ENCODE measurements around the gene AMER3. TPM values are rescaled to one million over a fixed set of nuclear protein-coding genes. Genes with fewer than 3 reads are reported as not detected.

Gene AMER3
- total and polyA plus RNA-seq, 5 donors, result 0.02 TPM; not detected in 4

- ATAC-seq (no peak), DNase-seq (no peak)
- Histone ChIP-seq H3K4me3 (ENCODE audit: low read length) (no peak overlapping the region), H3K27me3 (ENCODE audit: control insufficient read depth, insufficient read depth) (no peaks in the 10 kb centered on the region), H3K4me1 (ENCODE audit: control insufficient read depth, insufficient read depth, low read length) (no peaks in the 10 kb centered on the region), H3K9me3 (ENCODE audit: control insufficient read depth, low read length) (no peaks in the 10 kb centered on the region), H3K27ac (ENCODE audit: low read length) (no peak overlapping the region)
- intact Hi-C loops (cut with DNase I), result no loop called here
- WGBS, result 82% methylated on average over 6 of the region's 6 CpGs
These were observed 10.1 kb downstream of the AMER3 start for GRCh38 chr2:130765464-130765863.

- no peak overlapping the region for H3K4me3 ChIP-seq (ENCODE audit: low read length)
- 91% methylated on average over 7 of the region's 7 CpGs for WGBS
- DNase-seq (no peak), ATAC-seq (no peak)
- H3K27ac ChIP-seq (ENCODE audit: low read length), result no peak overlapping the region
- H3K27me3 ChIP-seq (ENCODE audit: control insufficient read depth, insufficient read depth), result no peaks in the 10 kb centered on the region
- intact Hi-C loops (cut with DNase I), result no loop called here
- no peaks in the 10 kb centered on the region for H3K4me1 ChIP-seq (ENCODE audit: control insufficient read depth, insufficient read depth, low read length)
- no peaks in the 10 kb centered on the region for H3K9me3 ChIP-seq (ENCODE audit: control insufficient read depth, low read length)
These were observed 10.7 kb downstream of the AMER3 start for GRCh38 chr2:130766037-130766436.

GRCh38 chr2:130766711-130767407 is 11.5 kb downstream of the AMER3 start:
- Histone ChIP-seq H3K9me3 (ENCODE audit: control insufficient read depth, low read length) (no peaks in the 10 kb centered on the region), H3K27me3 (ENCODE audit: control insufficient read depth, insufficient read depth) (no peaks in the 10 kb centered on the region), H3K4me1 (ENCODE audit: control insufficient read depth, insufficient read depth, low read length) (no peaks in the 10 kb centered on the region), H3K4me3 (ENCODE audit: low read length) (no peak overlapping the region), H3K27ac (ENCODE audit: low read length) (no peak overlapping the region)
- DNase-seq (no peak), ATAC-seq (no peak)
- intact Hi-C loops (cut with DNase I), result no loop called here
- WGBS, result 75% methylated on average over 12 of the region's 12 CpGs

- DNase-seq, result no peak
- Histone ChIP-seq H3K4me3 (ENCODE audit: low read length) (no peak overlapping the region), H3K9me3 (ENCODE audit: control insufficient read depth, low read length) (no peaks in the 10 kb centered on the region), H3K27ac (ENCODE audit: low read length) (no peak overlapping the region), H3K27me3 (ENCODE audit: control insufficient read depth, insufficient read depth) (no peaks in the 10 kb centered on the region), H3K4me1 (ENCODE audit: control insufficient read depth, insufficient read depth, low read length) (no peaks in the 10 kb centered on the region)
- no peak for ATAC-seq
- WGBS, result 69% methylated on average over 7 of the region's 7 CpGs
- intact Hi-C loops (cut with DNase I), result no loop called here
These were observed 12.1 kb downstream of the AMER3 start for GRCh38 chr2:130767408-130767775.

- Histone ChIP-seq H3K4me1 (ENCODE audit: control insufficient read depth, insufficient read depth, low read length) (no peaks in the 10 kb centered on the region), H3K9me3 (ENCODE audit: control insufficient read depth, low read length) (no peaks in the 10 kb centered on the region), H3K4me3 (ENCODE audit: low read length) (no peak overlapping the region), H3K27ac (ENCODE audit: low read length) (no peak overlapping the region), H3K27me3 (ENCODE audit: control insufficient read depth, insufficient read depth) (no peaks in the 10 kb centered on the region)
- DNase-seq (no peak), ATAC-seq (no peak)
- 80% methylated on average over 17 of the region's 17 CpGs for WGBS
- intact Hi-C loops (cut with DNase I), result no loop called here
These were observed 13.0 kb downstream of the AMER3 start for GRCh38 chr2:130768191-130768855.

GRCh38 chr2:130769343-130769907 is 14.1 kb downstream of the AMER3 start:
- Histone ChIP-seq H3K27ac (ENCODE audit: low read length) (no peak overlapping the region), H3K4me3 (ENCODE audit: low read length) (no peak overlapping the region), H3K27me3 (ENCODE audit: control insufficient read depth, insufficient read depth) (no peaks in the 10 kb centered on the region), H3K9me3 (ENCODE audit: control insufficient read depth, low read length) (no peaks in the 10 kb centered on the region), H3K4me1 (ENCODE audit: control insufficient read depth, insufficient read depth, low read length) (no peaks in the 10 kb centered on the region)
- intact Hi-C loops (cut with DNase I), result no loop called here
- WGBS, result 61% methylated on average over 7 of the region's 7 CpGs
- no peak for DNase-seq
- ATAC-seq, result no peak

GRCh38 chr2:130776550-130776949 is 21.2 kb downstream of the AMER3 start:
- H3K4me3 ChIP-seq (ENCODE audit: low read length), result no peak overlapping the region
- peak; percentile 63 to 68 for ATAC-seq
- intact Hi-C loops (cut with DNase I), result no loop called here
- no peak overlapping the region for H3K27ac ChIP-seq (ENCODE audit: low read length)
- no peaks in the 10 kb centered on the region for H3K9me3 ChIP-seq (ENCODE audit: control insufficient read depth, low read length)
- WGBS, result 38% methylated on average over 4 of the region's 4 CpGs
- no peak for DNase-seq
- no peaks in the 10 kb centered on the region for H3K27me3 ChIP-seq (ENCODE audit: control insufficient read depth, insufficient read depth)
- H3K4me1 ChIP-seq (ENCODE audit: control insufficient read depth, insufficient read depth, low read length), result no peaks in the 10 kb centered on the region

- no peak for DNase-seq
These were observed 23.4 kb downstream of the AMER3 start for GRCh38 chr2:130778781-130779180.

GRCh38 chr2:130785466-130786055 is 30.2 kb downstream of the AMER3 start:
- no peak for DNase-seq
- Histone ChIP-seq H3K27ac (ENCODE audit: low read length) (no peak overlapping the region), H3K4me3 (ENCODE audit: low read length) (no peak overlapping the region), H3K4me1 (ENCODE audit: control insufficient read depth, insufficient read depth, low read length) (no peaks in the 10 kb centered on the region), H3K27me3 (ENCODE audit: control insufficient read depth, insufficient read depth) (no peaks in the 10 kb centered on the region), H3K9me3 (ENCODE audit: control insufficient read depth, low read length) (no peaks in the 10 kb centered on the region)
- 84% methylated on average over 12 of the region's 12 CpGs for WGBS
- intact Hi-C loops (cut with DNase I), result no loop called here
- no peak for ATAC-seq

More at GRCh38 chr2:130778781-130779180, 23.4 kb downstream of the AMER3 start:
- intact Hi-C loops (cut with DNase I), result no loop called here
- Histone ChIP-seq H3K9me3 (ENCODE audit: control insufficient read depth, low read length) (no peaks in the 10 kb centered on the region), H3K4me3 (ENCODE audit: low read length) (no peak overlapping the region), H3K27me3 (ENCODE audit: control insufficient read depth, insufficient read depth) (no peaks in the 10 kb centered on the region), H3K27ac (ENCODE audit: low read length) (no peak overlapping the region), H3K4me1 (ENCODE audit: control insufficient read depth, insufficient read depth, low read length) (no peaks in the 10 kb centered on the region)
- WGBS, result 91% methylated on average over 9 of the region's 9 CpGs
- ATAC-seq, result no peak

- H3K4me1 ChIP-seq (ENCODE audit: control insufficient read depth, insufficient read depth, low read length), result no peaks in the 10 kb centered on the region
- intact Hi-C loops (cut with DNase I), result no loop called here
- no peak overlapping the region for H3K27ac ChIP-seq (ENCODE audit: low read length)
- DNase-seq (no peak), ATAC-seq (no peak)
- H3K9me3 ChIP-seq (ENCODE audit: control insufficient read depth, low read length), result no peaks in the 10 kb centered on the region
- H3K27me3 ChIP-seq (ENCODE audit: control insufficient read depth, insufficient read depth), result no peaks in the 10 kb centered on the region
- WGBS, result 93% methylated on average over 6 of the region's 6 CpGs
- H3K4me3 ChIP-seq (ENCODE audit: low read length), result no peak overlapping the region
These were observed 30.7 kb downstream of the AMER3 start for GRCh38 chr2:130786076-130786475.

- ATAC-seq, result no peak
- no peak for DNase-seq
- 86% methylated on average over 17 of the region's 17 CpGs for WGBS
- H3K4me3 ChIP-seq (ENCODE audit: low read length), result no peak overlapping the region
- no peaks in the 10 kb centered on the region for H3K9me3 ChIP-seq (ENCODE audit: control insufficient read depth, low read length)
- intact Hi-C loops (cut with DNase I), result no loop called here
- H3K27me3 ChIP-seq (ENCODE audit: control insufficient read depth, insufficient read depth), result no peaks in the 10 kb centered on the region
- no peaks in the 10 kb centered on the region for H3K4me1 ChIP-seq (ENCODE audit: control insufficient read depth, insufficient read depth, low read length)
- H3K27ac ChIP-seq (ENCODE audit: low read length), result no peak overlapping the region
These were observed 32.5 kb downstream of the AMER3 start for GRCh38 chr2:130787841-130788240.
